Activated CD4-positive, alpha-beta T cell treated with anti-CD3 and anti-CD28 coated beads, Interleukin-2, amount 50 U/mL, for 24 hours (primary cell): ENCODE measurements around the gene PML.

Experiments used
- DNase-seq, 2 donors: peaks; one replicate each; pipeline ENCODE4 v3.0.0-alpha.2; 2020; ENCODE audit warnings: low read depth in 1 of 2, low spot score in 1 of 2

PML gene

DNA sequence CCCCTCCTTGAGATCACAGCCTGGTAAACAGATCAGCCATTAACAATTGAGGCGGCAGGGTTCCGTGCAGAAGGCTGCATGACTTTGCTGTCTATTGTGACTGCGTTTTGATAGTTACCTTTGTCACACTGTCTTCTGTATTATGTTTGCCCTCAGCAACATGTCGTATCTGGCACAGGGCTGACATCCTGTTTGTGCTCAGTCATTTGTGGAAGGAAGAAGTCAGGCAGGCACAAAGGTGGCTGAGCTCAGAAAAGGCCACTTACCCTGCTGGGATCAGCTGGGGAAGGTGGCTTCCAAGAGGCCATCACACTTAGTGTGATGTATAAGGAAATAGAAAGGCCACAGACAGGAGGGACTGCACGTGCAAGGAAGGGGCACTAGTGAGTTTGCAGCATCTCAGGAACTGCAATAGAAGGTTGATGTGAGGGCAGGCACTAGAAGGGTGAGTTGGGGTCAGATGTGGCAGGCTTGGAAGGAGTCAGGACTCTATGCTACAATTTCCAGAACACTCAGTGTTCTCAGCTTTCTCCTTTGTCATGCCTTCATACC, 13.4 kb downstream of the PML start:
- no peak for DNase-seq

GRCh38 chr15:74008901-74009300, 14.4 kb downstream of the PML start:
- DNase-seq: no peak

GRCh38 chr15:74010929-74011540, 16.5 kb downstream of the PML start:
- no peak for DNase-seq

- DNase-seq: no peak
Measured at GRCh38 chr15:74011610-74012009, 17.1 kb downstream of the PML start.

DNA sequence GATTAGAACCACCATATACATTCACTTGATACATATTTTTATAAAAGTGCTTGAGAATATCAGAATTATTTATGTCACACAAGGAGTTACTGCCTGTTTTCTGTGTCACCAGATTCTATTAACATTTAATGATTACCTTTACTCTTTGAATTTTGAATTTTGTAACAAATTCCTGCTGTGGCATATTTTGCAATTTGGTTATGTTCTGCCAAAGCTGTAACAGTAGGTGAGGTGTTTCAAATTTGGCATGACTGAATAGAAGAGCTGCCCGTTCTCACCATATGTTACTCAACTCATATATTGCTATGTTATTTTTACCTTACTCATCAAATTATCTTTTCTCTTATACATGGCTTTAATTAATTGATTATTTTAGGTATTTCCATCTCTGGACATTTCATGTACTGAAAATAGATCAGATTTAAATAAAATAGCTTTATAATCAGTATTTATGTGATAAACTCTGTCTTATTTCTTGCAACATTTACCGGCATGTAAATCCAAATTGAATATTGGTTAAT, 18.9 kb downstream of the PML start:
- no peak for DNase-seq

DNA sequence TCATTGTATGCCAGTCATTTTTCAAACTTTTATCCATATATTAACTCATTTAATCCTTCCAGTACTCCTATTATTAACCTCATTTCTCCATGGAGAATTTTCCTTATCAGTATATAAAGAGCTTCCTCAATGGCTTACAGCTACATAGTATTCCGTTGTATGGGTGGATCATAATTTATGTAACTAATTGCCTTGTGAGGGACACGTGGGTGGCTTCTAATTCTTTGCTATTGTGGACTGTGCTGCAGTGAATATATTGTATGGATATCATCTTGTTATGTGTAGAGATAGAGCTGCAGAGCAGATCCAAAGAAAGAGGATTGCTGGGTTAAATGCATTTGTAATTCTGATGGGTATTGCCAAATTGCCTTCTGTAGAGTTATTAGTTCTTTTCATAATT, 25.2 kb downstream of the PML start:
- no peak for DNase-seq

DNA sequence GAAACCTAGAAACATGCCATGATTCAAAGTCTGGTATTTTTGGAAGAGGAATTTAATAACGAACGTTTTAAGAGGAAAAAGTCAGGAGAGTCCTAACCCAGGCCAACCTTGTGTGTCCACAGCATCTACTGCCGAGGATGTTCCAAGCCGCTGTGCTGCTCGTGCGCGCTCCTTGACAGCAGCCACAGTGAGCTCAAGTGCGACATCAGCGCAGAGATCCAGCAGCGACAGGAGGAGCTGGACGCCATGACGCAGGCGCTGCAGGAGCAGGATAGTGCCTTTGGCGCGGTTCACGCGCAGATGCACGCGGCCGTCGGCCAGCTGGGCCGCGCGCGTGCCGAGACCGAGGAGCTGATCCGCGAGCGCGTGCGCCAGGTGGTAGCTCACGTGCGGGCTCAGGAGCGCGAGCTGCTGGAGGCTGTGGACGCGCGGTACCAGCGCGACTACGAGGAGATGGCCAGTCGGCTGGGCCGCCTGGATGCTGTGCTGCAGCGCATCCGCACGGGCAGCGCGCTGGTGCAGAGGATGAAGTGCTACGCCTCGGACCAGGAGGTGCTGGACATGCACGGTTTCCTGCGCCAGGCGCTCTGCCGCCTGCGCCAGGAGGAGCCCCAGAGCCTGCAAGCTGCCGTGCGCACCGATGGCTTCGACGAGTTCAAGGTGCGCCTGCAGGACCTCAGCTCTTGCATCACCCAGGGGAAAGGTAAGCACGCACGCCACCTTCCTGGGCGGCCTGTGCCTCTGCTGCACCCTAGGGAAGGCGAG, 28.4 kb downstream of the PML start:
- DNase-seq: no peak

DNA sequence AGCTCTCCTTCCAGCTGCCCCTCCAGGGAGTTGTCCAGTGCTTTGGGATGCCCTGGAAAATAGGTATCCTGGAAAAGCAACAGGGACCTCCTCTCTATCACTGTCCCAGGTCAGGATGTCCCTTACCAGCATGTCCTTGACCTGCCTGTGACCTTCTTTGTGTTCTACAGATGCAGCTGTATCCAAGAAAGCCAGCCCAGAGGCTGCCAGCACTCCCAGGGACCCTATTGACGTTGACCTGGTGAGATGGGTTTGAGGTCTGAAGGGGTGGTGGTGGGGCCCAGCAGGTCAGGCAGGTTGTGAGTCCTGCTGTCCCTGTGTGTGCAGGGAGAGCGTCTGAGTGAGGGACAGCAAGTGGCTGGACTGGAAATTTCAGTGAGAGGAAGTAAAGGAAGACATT, 30.2 kb downstream of the PML start:
- DNase-seq: no peak

GRCh38 chr15:74025436-74025835, 30.9 kb downstream of the PML start:
- no peak for DNase-seq

GRCh38 chr15:74027688-74028087, 33.2 kb downstream of the PML start:
- DNase-seq: no peak

GRCh38 chr15:74028646-74029045, 34.1 kb downstream of the PML start:
- DNase-seq: no peak

DNA sequence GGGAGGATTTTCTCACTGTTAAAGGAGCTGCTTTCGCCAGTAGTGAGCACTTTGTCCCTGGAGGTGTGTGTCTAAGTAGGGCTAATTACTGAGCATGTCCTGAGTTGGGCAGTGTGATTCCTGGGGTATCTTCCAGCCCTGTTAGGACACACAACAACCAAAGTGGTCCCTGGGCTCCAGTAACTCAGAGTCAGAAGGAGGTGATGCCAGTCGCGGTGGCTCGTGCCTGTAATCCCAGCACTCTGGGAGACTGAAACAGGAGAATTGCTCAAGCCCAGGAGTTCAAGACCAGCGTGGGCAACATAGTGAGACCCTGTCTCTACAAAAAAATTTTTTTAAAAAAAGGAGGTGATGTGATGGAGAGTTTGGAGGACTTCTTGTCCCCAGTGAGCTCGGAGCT, 37.5 kb downstream of the PML start:
- no peak for DNase-seq

- no peak for DNase-seq
Measured at GRCh38 chr15:74032606-74033561, 38.4 kb downstream of the PML start.

GRCh38 chr15:74034206-74034755, 39.8 kb downstream of the PML start:
- no peak for DNase-seq

DNA sequence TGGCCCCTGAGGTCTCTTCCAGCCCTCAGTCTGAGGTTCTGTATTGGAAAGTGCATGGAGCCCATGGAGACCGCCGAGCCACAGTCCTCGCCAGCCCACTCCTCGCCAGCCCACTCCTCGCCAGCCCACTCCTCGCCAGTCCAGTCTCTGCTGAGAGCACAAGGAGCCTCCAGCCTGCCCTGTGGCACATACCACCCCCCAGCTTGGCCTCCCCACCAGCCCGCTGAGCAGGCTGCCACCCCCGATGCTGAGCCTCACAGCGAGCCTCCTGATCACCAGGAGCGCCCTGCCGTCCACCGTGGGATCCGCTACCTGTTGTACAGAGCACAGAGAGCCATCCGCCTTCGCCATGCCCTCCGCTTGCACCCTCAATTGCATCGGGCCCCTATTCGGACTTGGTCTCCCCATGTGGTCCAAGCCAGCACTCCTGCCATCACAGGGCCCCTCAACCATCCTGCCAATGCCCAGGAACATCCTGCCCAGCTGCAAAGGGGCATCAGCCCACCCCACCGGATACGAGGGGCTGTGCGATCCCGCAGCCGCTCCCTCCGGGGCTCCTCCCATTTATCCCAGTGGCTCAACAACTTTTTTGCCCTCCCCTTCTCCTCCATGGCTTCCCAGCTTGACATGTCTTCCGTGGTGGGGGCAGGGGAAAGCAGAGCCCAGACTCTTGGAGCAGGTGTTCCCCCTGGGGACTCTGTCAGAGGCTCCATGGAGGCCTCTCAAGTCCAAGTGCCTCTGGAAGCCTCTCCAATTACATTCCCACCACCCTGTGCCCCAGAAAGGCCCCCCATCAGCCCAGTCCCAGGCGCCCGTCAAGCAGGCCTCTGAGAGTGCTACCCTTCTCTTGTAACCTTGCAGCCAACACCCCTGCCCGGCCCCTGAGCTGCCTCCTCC, 40.9 kb downstream of the PML start:
- no peak for DNase-seq

GRCh38 chr15:74036271-74037170, 42.0 kb downstream of the PML start:
- DNase-seq: no peak

- no peak for DNase-seq
Measured at GRCh38 chr15:74037171-74038117, 42.9 kb downstream of the PML start.
